Fibroblast of the aortic adventitia (primary cell): ENCODE measurements around the gene DGKH. TPM values are rescaled to one million over a fixed set of nuclear protein-coding genes. Genes with fewer than 3 reads are reported as not detected.

Experiments
- DNase-seq: peaks from one replicate; pipeline ENCODE4 v3.0.0-alpha.2; 2010; ENCODE audit warnings: low read depth
- H3K4me3 ChIP-seq: 2 replicates; pipeline ENCODE4 v1.5.1; 2011; ENCODE audit warnings: low read depth, mild to moderate bottlenecking, control low read depth, low read length, moderate library complexity
- CTCF ChIP-seq: IDR thresholded peaks from 2 replicates; pipeline ENCODE4 v1.5.1; 2011; ENCODE audit warnings: mild to moderate bottlenecking, low read length, control low read depth, inconsistent platforms; ENCODE audit not compliant: insufficient read depth
- total RNA-seq: library from RNA; depleted of rRNA; stranded (reverse); fragments of >200 nt; gene quantifications from 2 replicates; pipeline ENCODE4 v1.2.3, GENCODE V29; 2012; ENCODE audit warnings: low replicate concordance

The DGKH gene
- total RNA-seq, 1 donor: 17.1 TPM

DNA sequence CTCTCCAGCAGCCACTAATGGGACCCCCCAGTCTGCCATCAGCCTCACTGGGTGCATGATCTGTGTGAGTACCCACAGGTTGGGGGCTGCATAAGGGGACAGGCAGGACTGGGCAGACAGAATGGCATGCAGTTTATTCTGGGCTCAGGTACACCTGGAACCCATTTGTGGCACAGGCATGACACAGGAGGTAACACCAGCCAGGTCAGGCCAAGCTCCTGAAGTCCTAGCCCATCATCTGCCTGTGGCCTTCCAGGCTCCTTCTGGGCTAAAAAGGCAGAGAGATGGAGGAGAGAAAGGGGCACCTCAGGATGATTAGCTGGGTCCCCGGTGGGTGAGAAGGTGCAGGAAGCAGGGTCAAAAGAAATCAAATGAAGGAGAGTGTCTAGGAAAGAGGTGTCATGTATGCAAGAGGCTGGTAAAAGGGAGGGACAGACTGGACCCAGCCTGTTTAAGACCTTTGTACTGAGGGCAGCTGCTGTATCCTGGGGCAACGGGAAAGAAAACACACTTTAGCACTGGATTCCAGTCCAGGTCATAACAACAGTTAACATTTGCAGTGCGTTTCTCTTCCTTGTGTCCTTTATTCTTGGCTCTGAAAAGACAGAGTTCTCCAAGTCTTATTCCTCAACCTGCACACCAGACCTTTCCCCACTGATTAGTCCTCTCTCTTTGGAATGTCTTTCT, 20.2 kb upstream of the DGKH start:
- H3K4me3 ChIP-seq: no peak overlapping the region
- DNase-seq: no peak
- no peak for TF ChIP-seq CTCF

GRCh38 chr13:42035905-42036521, 12.4 kb upstream of the DGKH start:
- no peak for DNase-seq
- TF ChIP-seq CTCF: no peak
- no peak overlapping the region for H3K4me3 ChIP-seq

DNA sequence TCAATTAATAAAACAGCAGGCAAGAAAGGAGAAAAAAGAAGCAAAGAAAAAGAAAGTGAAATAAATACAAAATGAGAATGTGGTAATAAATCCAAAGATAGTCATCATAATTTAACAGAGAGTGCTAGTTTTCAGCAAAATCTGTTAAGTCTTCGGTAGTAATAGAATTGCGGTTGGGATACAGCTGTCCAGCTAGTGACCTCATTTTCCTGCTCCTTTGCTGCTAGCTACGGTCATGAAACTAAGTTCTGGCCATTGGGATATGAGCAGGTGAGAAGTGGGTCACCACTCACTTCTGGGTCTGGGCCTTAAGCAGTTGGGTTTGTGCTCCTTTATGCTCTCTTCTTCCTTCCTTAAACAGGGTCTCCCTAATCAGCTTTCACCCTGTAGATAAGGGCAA, 11.7 kb upstream of the DGKH start:
- TF ChIP-seq CTCF: no peak
- DNase-seq: no peak
- H3K4me3 ChIP-seq: no peak overlapping the region

DNA sequence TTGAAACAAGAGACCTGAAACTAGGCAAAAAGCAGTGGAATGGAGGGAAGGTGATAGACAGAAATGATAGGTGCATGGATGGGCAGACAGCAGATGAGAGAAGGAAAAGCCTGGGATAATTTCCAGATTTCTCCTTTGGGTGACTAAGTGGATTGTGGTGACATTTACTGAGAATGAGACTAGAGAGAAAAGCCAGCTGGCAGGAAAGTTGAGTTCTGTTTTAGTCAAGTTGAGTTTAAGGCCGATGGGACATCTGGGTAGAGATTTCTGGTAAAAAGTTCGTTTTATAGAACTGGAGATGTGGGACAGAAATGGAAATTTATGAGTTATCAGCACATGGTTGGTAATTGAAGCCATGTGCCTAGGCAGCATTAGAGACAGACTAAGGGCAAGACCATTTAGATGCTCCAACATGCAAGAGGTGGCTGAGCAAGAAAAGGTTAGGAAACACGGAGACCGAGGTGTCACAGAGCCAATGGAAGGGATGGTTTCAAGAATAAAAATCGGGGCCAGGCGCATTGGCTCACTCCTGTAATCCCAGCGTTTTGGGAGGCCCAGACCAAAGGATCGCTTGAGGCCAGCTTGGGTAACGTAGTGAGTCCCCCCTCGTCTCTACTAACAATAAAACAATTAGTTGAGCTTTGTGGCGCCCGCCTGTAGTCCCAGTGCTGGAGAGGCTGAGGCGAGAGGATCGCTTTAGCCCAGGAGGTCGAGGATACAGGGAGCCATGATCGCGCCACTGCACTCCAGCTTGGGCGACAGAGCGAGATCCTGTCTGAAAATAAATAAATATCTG, 9.6 kb upstream of the DGKH start:
- no peak for DNase-seq
- no peak for TF ChIP-seq CTCF
- H3K4me3 ChIP-seq: peak overlapping the region; percentile 85

- TF ChIP-seq CTCF: no peak
- H3K4me3 ChIP-seq: peak overlapping the region; percentile 85
- no peak for DNase-seq
These were observed 8.9 kb upstream of the DGKH start for GRCh38 chr13:42039457-42039945.

DNA sequence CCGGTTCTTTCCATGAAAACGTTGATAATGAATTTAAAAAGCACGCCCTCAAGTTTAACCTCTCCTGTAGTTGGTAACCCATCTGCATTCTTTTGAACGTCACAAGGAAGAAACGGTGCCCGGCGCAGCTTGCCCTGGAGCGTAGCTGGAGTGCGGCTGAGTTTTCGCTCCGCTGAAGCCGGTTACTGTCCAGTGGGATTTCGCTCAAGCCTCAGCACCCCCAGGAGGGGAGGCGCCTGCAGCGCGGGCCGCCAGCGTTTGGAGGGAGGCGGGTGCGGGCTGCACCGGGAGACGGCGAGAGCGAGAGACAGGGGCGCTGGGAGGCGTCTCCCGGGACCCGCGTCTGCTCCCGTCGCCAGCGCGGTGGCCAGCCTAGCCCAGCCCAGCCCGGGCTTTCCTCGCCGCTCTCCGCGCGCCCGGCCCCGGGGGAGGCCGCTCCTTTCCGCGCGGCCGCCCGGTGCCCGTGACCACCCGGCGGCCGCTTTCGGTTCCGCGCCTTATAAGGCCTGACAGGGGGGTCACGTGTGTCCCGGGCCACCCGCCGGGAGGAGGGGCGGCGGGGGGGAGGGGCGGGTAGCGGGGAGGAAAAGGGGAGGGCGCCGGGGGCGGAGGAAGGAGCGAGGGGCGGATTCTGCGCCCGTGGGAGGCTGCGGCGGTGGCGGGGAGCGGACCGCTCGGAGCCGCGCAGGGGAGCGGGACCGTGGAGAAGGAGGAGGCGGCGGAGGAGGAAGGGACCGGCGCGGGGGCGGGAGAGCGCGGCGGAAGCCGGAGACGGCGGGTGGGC, 8.3 kb upstream of the DGKH start:
- DNase-seq: peak; percentile 87
- H3K4me3 ChIP-seq: peak overlapping the region; percentile 85
- peak; percentile 13 for TF ChIP-seq CTCF
